Prostate gland (tissue), 2 donors: ENCODE data around the gene FTSJ3.

Source experiments
- POLR2A ChIP-seq: fragments of 450-650 bp; IDR thresholded peaks from one replicate; pipeline ENCODE4 v1.6.1; 2016; ENCODE audit warnings: antibody characterized with exemption, mild to moderate bottlenecking
- POLR2AphosphoS5 ChIP-seq: sonication (generic); formaldehyde crosslinking; IDR thresholded peaks from one replicate; pipeline ENCODE4 v1.6.1; 2017; ENCODE audit warnings: antibody characterized with exemption
- TF ChIP-seq, protein P1 (sequence below), 4 experiments: fragments of 200-600 bp in 2 of 4; fragments of 450-650 bp in 2 of 4; sonication (generic) in 2 of 4; IDR thresholded peaks; 1 replicate in 3 of 4; 2 replicates in 1 of 4; pipeline ENCODE4 v1.5.1; 2016 to 2019; ENCODE audit warnings: antibody characterized with exemption in 4 of 4, mild to moderate bottlenecking in 2 of 4, moderate library complexity in 2 of 4

DNA sequence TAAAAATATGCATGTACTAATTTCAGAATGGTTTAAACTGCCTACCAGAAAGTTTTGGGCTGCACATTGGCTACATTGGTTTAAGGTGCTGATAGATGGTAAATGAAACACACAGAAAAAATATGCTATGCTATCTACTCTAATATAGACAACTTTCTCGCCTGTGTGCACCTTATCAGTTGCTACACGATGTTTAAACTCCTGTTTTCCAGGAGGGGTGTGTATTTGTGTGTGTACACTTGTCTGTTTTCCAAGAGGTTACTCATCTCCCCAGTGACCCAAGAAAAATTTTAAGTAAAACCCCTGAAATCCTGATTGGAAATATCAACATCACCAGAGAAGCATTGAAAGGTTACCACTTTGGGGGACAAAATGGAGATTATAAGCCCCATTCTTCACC is 21.9 kb downstream of the FTSJ3 start:
- no peak for TF ChIP-seq POLR2A
- TF ChIP-seq, protein P1, sequence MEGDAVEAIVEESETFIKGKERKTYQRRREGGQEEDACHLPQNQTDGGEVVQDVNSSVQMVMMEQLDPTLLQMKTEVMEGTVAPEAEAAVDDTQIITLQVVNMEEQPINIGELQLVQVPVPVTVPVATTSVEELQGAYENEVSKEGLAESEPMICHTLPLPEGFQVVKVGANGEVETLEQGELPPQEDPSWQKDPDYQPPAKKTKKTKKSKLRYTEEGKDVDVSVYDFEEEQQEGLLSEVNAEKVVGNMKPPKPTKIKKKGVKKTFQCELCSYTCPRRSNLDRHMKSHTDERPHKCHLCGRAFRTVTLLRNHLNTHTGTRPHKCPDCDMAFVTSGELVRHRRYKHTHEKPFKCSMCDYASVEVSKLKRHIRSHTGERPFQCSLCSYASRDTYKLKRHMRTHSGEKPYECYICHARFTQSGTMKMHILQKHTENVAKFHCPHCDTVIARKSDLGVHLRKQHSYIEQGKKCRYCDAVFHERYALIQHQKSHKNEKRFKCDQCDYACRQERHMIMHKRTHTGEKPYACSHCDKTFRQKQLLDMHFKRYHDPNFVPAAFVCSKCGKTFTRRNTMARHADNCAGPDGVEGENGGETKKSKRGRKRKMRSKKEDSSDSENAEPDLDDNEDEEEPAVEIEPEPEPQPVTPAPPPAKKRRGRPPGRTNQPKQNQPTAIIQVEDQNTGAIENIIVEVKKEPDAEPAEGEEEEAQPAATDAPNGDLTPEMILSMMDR (IDR thresholded peaks at IDR 0.05): no peak
- no peak for TF ChIP-seq POLR2AphosphoS5
